Testis (tissue), 3 donors: ENCODE data around the gene CADPS2. TPM values are rescaled to one million over a fixed set of nuclear protein-coding genes. Genes with fewer than 3 reads are reported as not detected.

Source experiments
- DNase-seq: peaks from one replicate; pipeline ENCODE4 v3.0.0-alpha.2; 2019
- H3K27ac ChIP-seq, 2 donors: fragments of 200-600 bp; sonication (generic); one replicate each; pipeline ENCODE4 v1.5.1; 2019
- H3K27me3 ChIP-seq: fragments of 200-600 bp; sonication (generic); one replicate; pipeline ENCODE4 v1.5.1; 2019
- H3K36me3 ChIP-seq: fragments of 200-600 bp; sonication (generic); one replicate; pipeline ENCODE4 v1.5.1; 2017; ENCODE audit warnings: low read depth; ENCODE audit errors: missing control alignments
- H3K4me1 ChIP-seq: fragments of 200-600 bp; sonication (generic); one replicate; pipeline ENCODE4 v1.5.1; 2019
- H3K4me3 ChIP-seq, 2 donors: fragments of 200-600 bp; sonication (generic); one replicate each; pipeline ENCODE4 v1.5.1; 2017 to 2019
- H3K9me3 ChIP-seq: fragments of 200-600 bp; sonication (generic); one replicate; pipeline ENCODE4 v1.5.1; 2017
- POLR2A ChIP-seq: fragments of 450-650 bp; IDR thresholded peaks from one replicate; pipeline ENCODE4 v1.6.1; 2017; ENCODE audit warnings: antibody characterized with exemption, mild to moderate bottlenecking, moderate library complexity
- WGBS, 2 donors: methylation state at CpG; one replicate each; pipeline ENCODE4 v1.1.5; 2018; 5-methylcytosine and 5-hydroxymethylcytosine counted together
- intact Hi-C: fragments of 100-400 bp; cut with DNase I; formaldehyde crosslinking; loops from one replicate; pipeline ENCODE4 v1.15.1; 2023; ENCODE audit warnings: low total_unique reads
- polyA plus RNA-seq: library from polyadenylated mRNA; stranded (reverse); fragments of 350-450 nt; fragmentation: Illumina TruSeq; extraction: RNeasy Lipid Tissue Mini Kit (QIAGEN cat#74804); gene quantifications from one replicate; pipeline ENCODE4 v1.2.3, GENCODE V29; 2014; ENCODE audit warnings: low read depth, low replicate concordance; ENCODE audit not compliant: insufficient read depth
- total RNA-seq, 2 donors: library from RNA; depleted of rRNA; stranded (reverse); fragments of >200 nt; gene quantifications; one replicate each; pipeline ENCODE4 v1.2.3, GENCODE V29; 2016
- TF ChIP-seq, protein P1 (sequence below), 3 experiments: fragments of 450-650 bp in 2 of 3; fragments of 200-600 bp in 1 of 3; sonication (generic) in 1 of 3; IDR thresholded peaks; one replicate each; pipeline ENCODE4 v1.5.1; 2016 to 2019; ENCODE audit warnings: antibody characterized with exemption in 3 of 3, mild to moderate bottlenecking in 2 of 3, moderate library complexity in 1 of 3

The CADPS2 gene
- total and polyA plus RNA-seq, 3 donors from 2014 or later, result 6.0 to 9.9 (median 9.3) TPM

DNA sequence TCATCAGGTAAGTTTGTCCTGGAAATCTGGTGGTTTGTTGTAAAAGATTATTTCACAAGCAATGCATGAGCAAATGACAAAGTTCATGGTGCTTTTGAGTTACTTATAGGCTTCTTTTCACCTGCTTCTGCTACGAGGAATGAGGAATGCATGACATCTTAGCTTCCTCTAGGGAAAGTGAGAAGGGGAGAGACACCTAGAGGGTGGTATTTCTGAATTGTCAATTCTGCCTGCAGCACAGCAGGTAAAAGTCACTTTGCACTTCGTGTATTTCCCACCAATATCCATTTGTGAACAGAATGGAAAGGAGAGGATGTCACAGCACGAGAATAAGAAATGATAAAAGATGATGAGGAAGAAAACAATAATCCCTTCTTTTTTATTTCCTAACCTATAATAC is 428.3 kb downstream of the CADPS2 start:
- H3K9me3 ChIP-seq, result no peaks in the 10 kb centered on the region
- 75 to 76% methylated on average over 3 of the region's 3 CpGs for WGBS, 2 donors
- no peak for DNase-seq
- intact Hi-C loops, result no loop called here
- H3K27ac ChIP-seq, result no peak overlapping the region
- H3K27me3 ChIP-seq, result no peaks in the 10 kb centered on the region
- H3K36me3 ChIP-seq, result no peaks in the 10 kb centered on the region
- TF ChIP-seq POLR2A, result no peak
- TF ChIP-seq, protein P1, sequence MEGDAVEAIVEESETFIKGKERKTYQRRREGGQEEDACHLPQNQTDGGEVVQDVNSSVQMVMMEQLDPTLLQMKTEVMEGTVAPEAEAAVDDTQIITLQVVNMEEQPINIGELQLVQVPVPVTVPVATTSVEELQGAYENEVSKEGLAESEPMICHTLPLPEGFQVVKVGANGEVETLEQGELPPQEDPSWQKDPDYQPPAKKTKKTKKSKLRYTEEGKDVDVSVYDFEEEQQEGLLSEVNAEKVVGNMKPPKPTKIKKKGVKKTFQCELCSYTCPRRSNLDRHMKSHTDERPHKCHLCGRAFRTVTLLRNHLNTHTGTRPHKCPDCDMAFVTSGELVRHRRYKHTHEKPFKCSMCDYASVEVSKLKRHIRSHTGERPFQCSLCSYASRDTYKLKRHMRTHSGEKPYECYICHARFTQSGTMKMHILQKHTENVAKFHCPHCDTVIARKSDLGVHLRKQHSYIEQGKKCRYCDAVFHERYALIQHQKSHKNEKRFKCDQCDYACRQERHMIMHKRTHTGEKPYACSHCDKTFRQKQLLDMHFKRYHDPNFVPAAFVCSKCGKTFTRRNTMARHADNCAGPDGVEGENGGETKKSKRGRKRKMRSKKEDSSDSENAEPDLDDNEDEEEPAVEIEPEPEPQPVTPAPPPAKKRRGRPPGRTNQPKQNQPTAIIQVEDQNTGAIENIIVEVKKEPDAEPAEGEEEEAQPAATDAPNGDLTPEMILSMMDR (IDR thresholded peaks at IDR 0.05), result no peak
- no peaks in the 10 kb centered on the region for H3K4me1 ChIP-seq
- H3K4me3 ChIP-seq, result no peak overlapping the region

DNA sequence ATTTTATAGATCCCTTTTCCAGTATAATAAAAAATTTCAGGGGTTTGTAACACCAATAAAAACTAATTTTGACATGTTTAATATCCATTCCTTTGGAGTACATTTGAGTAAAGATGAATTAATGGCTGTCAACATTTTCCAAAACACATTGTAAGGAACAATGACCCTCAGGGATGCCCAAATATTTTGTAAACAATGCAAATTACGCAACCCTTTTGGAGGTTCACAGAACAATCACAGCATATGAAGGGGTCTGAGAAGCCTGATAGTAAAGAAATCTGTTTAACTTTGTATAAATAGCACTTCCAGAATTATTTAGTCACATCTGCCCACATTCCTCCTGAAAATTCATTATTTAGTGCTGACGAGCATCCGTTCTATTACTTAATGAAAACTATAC is 428.9 kb downstream of the CADPS2 start:
- Histone ChIP-seq H3K27me3 (no peaks in the 10 kb centered on the region), H3K36me3 (no peaks in the 10 kb centered on the region), H3K9me3 (no peaks in the 10 kb centered on the region), H3K4me1 (no peaks in the 10 kb centered on the region), H3K27ac (no peak overlapping the region), H3K4me3 (no peak overlapping the region)
- DNase-seq, result no peak
- no peak for TF ChIP-seq POLR2A
- TF ChIP-seq, protein P1 (IDR thresholded peaks at IDR 0.05), result no peak
- 91 to 93% methylated on average over 3 of the region's 3 CpGs for WGBS, 2 donors
- intact Hi-C loops, result no loop called here

DNA sequence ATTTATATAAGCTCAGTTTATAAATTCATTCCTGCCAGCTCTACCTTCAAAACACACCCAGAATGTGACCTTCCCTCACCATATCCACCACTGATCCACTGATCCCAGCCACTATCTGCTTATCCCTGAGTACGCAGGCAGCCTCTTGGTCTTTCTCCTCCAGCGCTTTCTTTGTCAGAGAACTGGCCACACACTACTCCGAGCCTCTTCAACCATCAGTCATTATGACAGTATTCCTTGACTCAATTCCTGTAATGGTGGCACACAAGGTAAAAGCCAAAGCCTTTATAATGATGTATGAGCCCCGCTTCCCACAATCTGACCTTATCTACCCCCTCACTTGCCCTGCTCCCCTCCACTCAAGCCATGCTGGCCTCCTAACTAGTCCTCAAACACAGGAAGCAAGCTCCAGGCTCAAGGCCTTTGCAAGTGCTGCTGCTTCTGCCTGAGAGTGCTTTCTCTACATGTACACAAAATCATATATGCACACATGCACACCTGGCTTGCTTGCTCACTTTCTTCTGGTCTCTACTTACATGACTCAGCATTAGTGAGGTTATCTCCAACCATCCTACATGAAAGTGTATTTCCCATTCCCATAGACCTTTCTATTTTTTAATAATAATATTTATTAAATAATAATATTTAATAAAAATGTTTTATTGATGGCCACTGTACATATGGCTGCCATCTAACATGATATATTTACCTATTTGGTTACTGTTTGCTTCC is 431.3 kb downstream of the CADPS2 start:
- no peaks in the 10 kb centered on the region for H3K4me1 ChIP-seq
- no peaks in the 10 kb centered on the region for H3K36me3 ChIP-seq
- TF ChIP-seq, protein P1 (IDR thresholded peaks at IDR 0.05), result no peak
- TF ChIP-seq POLR2A, result no peak
- DNase-seq, result no peak
- no peak overlapping the region for H3K27ac ChIP-seq
- no peaks in the 10 kb centered on the region for H3K9me3 ChIP-seq
- intact Hi-C loops, result no loop called here
- no peaks in the 10 kb centered on the region for H3K27me3 ChIP-seq
- WGBS, 2 donors, result 88 to 95% methylated on average over 4 of the region's 4 CpGs
- no peak overlapping the region for H3K4me3 ChIP-seq

DNA sequence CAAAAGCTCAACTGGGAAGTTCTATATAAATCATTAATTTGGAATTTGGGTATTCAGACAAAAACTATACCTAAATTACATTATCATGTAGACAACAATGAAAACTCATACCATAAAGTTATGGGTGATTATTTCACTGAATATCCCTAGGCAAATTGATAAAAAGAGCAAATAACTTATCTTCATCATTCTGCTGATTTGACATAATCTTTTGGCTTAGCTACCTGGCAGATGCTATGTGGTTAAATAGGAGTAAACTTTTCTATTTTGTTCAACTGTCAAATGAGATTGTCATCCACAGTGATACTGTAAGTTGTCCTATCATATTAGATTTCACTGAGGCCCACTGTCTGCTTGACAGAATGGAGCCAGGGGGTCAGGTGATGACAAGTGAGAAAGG is 432.8 kb downstream of the CADPS2 start:
- no peaks in the 10 kb centered on the region for H3K36me3 ChIP-seq
- no peak overlapping the region for H3K4me3 ChIP-seq
- DNase-seq, result no peak
- no peaks in the 10 kb centered on the region for H3K27me3 ChIP-seq
- H3K4me1 ChIP-seq, result no peaks in the 10 kb centered on the region
- no peak overlapping the region for H3K27ac ChIP-seq
- H3K9me3 ChIP-seq, result no peaks in the 10 kb centered on the region
- intact Hi-C loops, result no loop called here
- TF ChIP-seq, protein P1 (IDR thresholded peaks at IDR 0.05), result no peak
- TF ChIP-seq POLR2A, result no peak
